Measurements from ENCODE around the gene GSTK1. TPM values are rescaled to one million over a fixed set of nuclear protein-coding genes. Genes with fewer than 3 reads are reported as not detected.

Gene GSTK1
- polyA plus RNA-seq, 1 experiment, result 164 TPM

- H3K36me3 ChIP-seq (ENCODE audit: control insufficient read depth, insufficient read depth, low read length), result no peaks in the 10 kb centered on the region
- TF ChIP-seq CTCF (IDR thresholded peaks at IDR 0.05; ENCODE audit: insufficient read depth, low read depth, low read length), result no peak
- no peak for DNase-seq (ENCODE audit: low read depth)
- ChIA-PET POLR2A (no interaction called here), CTCF (no interaction called here)
- H3K4me3 ChIP-seq (ENCODE audit: low read depth, low read length), result no peak overlapping the region
- no peaks in the 10 kb centered on the region for H3K27me3 ChIP-seq (ENCODE audit: control insufficient read depth, insufficient read depth, low read length)
These were observed 29.3 kb upstream of the GSTK1 start for GRCh38 chr7:143233816-143234532.

GRCh38 chr7:143234533-143234875 lies 28.7 kb upstream of the GSTK1 start:
- H3K4me3 ChIP-seq (ENCODE audit: low read depth, low read length), result no peak overlapping the region
- H3K27me3 ChIP-seq (ENCODE audit: control insufficient read depth, insufficient read depth, low read length), result no peaks in the 10 kb centered on the region
- no peak for DNase-seq (ENCODE audit: low read depth)
- no peaks in the 10 kb centered on the region for H3K36me3 ChIP-seq (ENCODE audit: control insufficient read depth, insufficient read depth, low read length)
- ChIA-PET CTCF (interaction anchor here (0.9 kb wide), 1 partner anchor 16 kb away, joined by 3 read pairs; no protein-coding TSS in a partner anchor), POLR2A (no interaction called here)
- no peak for TF ChIP-seq CTCF (IDR thresholded peaks at IDR 0.05; ENCODE audit: insufficient read depth, low read depth, low read length)

GRCh38 chr7:143235561-143235960 lies 27.7 kb upstream of the GSTK1 start:
- no peak for TF ChIP-seq CTCF (IDR thresholded peaks at IDR 0.05; ENCODE audit: insufficient read depth, low read depth, low read length)
- CTCF ChIA-PET, result interaction anchor here (0.9 kb wide), 1 partner anchor 17 kb away, joined by 3 read pairs; no protein-coding TSS in a partner anchor
- no peak overlapping the region for H3K4me3 ChIP-seq (ENCODE audit: low read depth, low read length)
- H3K36me3 ChIP-seq (ENCODE audit: control insufficient read depth, insufficient read depth, low read length), result no peaks in the 10 kb centered on the region
- no peaks in the 10 kb centered on the region for H3K27me3 ChIP-seq (ENCODE audit: control insufficient read depth, insufficient read depth, low read length)
- POLR2A ChIA-PET, result no interaction called here
- DNase-seq (ENCODE audit: low read depth), result no peak

GRCh38 chr7:143236408-143236990 lies 26.7 kb upstream of the GSTK1 start:
- no peak for DNase-seq (ENCODE audit: low read depth)
- CTCF ChIA-PET, result no interaction called here
- POLR2A ChIA-PET, result no interaction called here

GRCh38 chr7:143237366-143237765 lies 25.9 kb upstream of the GSTK1 start:
- Histone ChIP-seq H3K4me3 (ENCODE audit: low read depth, low read length) (no peak overlapping the region), H3K36me3 (ENCODE audit: control insufficient read depth, insufficient read depth, low read length) (no peaks in the 10 kb centered on the region), H3K27me3 (ENCODE audit: control insufficient read depth, insufficient read depth, low read length) (peaks cover 1% of the 10 kb centered on the region; the same call in 1 of the 2 replicates)
- ChIA-PET POLR2A (no interaction called here), CTCF (no interaction called here)
- no peak for TF ChIP-seq CTCF (IDR thresholded peaks at IDR 0.05; ENCODE audit: insufficient read depth, low read depth, low read length)
- DNase-seq (ENCODE audit: low read depth), result no peak

More at GRCh38 chr7:143236408-143236990, 26.7 kb upstream of the GSTK1 start:
- no peak overlapping the region for H3K4me3 ChIP-seq (ENCODE audit: low read depth, low read length)
- TF ChIP-seq CTCF (IDR thresholded peaks at IDR 0.05; ENCODE audit: insufficient read depth, low read depth, low read length), result no peak
- H3K27me3 ChIP-seq (ENCODE audit: control insufficient read depth, insufficient read depth, low read length), result no peaks in the 10 kb centered on the region
- H3K36me3 ChIP-seq (ENCODE audit: control insufficient read depth, insufficient read depth, low read length), result no peaks in the 10 kb centered on the region

Data from BJ (cell line).